Measurements from ENCODE around the gene PTPRG. TPM values are rescaled to one million over a fixed set of nuclear protein-coding genes. Genes with fewer than 3 reads are reported as not detected.

Gene PTPRG
- total RNA-seq, 2 experiments from 2014 or later = 0.03 to 0.05 TPM

- ATAC-seq (ENCODE audit: poor library complexity) (no peak), DNase-seq (no peak)
- Histone ChIP-seq H3K27ac (ENCODE audit: low read depth in 1 of 2, low read length in 2 of 2) (no peak overlapping the region), H3K4me1 (ENCODE audit: insufficient read depth, low read length) (no peaks in the 10 kb centered on the region), H3K9me3 (ENCODE audit: control insufficient read depth in 1 of 2, insufficient read depth in 1 of 2, low read length in 2 of 2) (peaks cover 0 to 6% of the 10 kb centered on the region in 2 experiments), H3K36me3 (ENCODE audit: insufficient read depth, low read length) (no peaks in the 10 kb centered on the region), H3K4me3 (ENCODE audit: low read length) (no peak overlapping the region), H3K27me3 (ENCODE audit: control insufficient read depth in 1 of 2, insufficient read depth in 2 of 2, low read length in 2 of 2) (no peaks in the 10 kb centered on the region)
- ChIA-PET CTCF (interaction anchor here (0.6 kb wide), 1 partner anchor 21 kb away, joined by 3 read pairs; no protein-coding TSS in a partner anchor), POLR2A (no interaction called here)
- Mint-ChIP-seq H3K27me3 (peaks cover 4% of the 10 kb centered on the region), H3K4me1 (ENCODE audit: low read depth) (no peaks in the 10 kb centered on the region), H3K36me3 (ENCODE audit: low read depth) (no peaks in the 10 kb centered on the region), H3K27ac (no peak overlapping the region), H3K9me3 (peaks cover 3% of the 10 kb centered on the region), H3K4me3 (no peak overlapping the region)
- intact Hi-C loops (cut with DNase I, micrococcal nuclease) = no loop called here
- TF ChIP-seq CTCF (IDR thresholded peaks at IDR 0.05) = no peak
Measured at GRCh38 chr3:62113092-62113491, 551.7 kb downstream of the PTPRG start.

- no peak for TF ChIP-seq CTCF (IDR thresholded peaks at IDR 0.05)
- ChIA-PET POLR2A (no interaction called here), CTCF (no interaction called here)
- ATAC-seq (ENCODE audit: poor library complexity) (no peak), DNase-seq (no peak)
- Histone ChIP-seq H3K4me3 (ENCODE audit: low read length) (no peak overlapping the region), H3K27ac (ENCODE audit: low read depth in 1 of 2, low read length in 2 of 2) (no peak overlapping the region), H3K36me3 (ENCODE audit: insufficient read depth, low read length) (no peaks in the 10 kb centered on the region), H3K9me3 (ENCODE audit: control insufficient read depth in 1 of 2, insufficient read depth in 1 of 2, low read length in 2 of 2) (peaks cover 0 to 3% of the 10 kb centered on the region in 2 experiments), H3K27me3 (ENCODE audit: control insufficient read depth in 1 of 2, insufficient read depth in 2 of 2, low read length in 2 of 2) (no peaks in the 10 kb centered on the region), H3K4me1 (ENCODE audit: insufficient read depth, low read length) (no peaks in the 10 kb centered on the region)
- Mint-ChIP-seq H3K9me3 (no peaks in the 10 kb centered on the region), H3K4me1 (ENCODE audit: low read depth) (no peaks in the 10 kb centered on the region), H3K4me3 (no peak overlapping the region), H3K36me3 (ENCODE audit: low read depth) (no peaks in the 10 kb centered on the region), H3K27ac (no peak overlapping the region), H3K27me3 (no peaks in the 10 kb centered on the region)
- intact Hi-C loops (cut with DNase I, micrococcal nuclease) = no loop called here
Measured at GRCh38 chr3:62114763-62115162, 553.4 kb downstream of the PTPRG start.

- H3K4me1 Mint-ChIP-seq (ENCODE audit: low read depth) = no peaks in the 10 kb centered on the region
Measured at GRCh38 chr3:62117903-62118548, 556.7 kb downstream of the PTPRG start.

More at GRCh38 chr3:62117903-62118548, 556.7 kb downstream of the PTPRG start:
- POLR2A ChIA-PET = no interaction called here
- Histone ChIP-seq H3K4me1 (ENCODE audit: insufficient read depth, low read length) (no peaks in the 10 kb centered on the region), H3K9me3 (ENCODE audit: control insufficient read depth in 1 of 2, insufficient read depth in 1 of 2, low read length in 2 of 2) (peaks cover 0 to 9% of the 10 kb centered on the region in 2 experiments), H3K27ac (ENCODE audit: low read depth in 1 of 2, low read length in 2 of 2) (no peak overlapping the region), H3K4me3 (ENCODE audit: low read length) (no peak overlapping the region), H3K27me3 (ENCODE audit: control insufficient read depth in 1 of 2, insufficient read depth in 2 of 2, low read length in 2 of 2) (no peaks in the 10 kb centered on the region), H3K36me3 (ENCODE audit: insufficient read depth, low read length) (no peaks in the 10 kb centered on the region)
- intact Hi-C loops (cut with DNase I, micrococcal nuclease) = no loop called here
- CTCF ChIA-PET = no interaction called here
- H3K9me3 Mint-ChIP-seq = no peaks in the 10 kb centered on the region
- H3K4me3 Mint-ChIP-seq = no peak overlapping the region
- no peak overlapping the region for H3K27ac Mint-ChIP-seq
- H3K27me3 Mint-ChIP-seq = no peaks in the 10 kb centered on the region
- no peaks in the 10 kb centered on the region for H3K36me3 Mint-ChIP-seq (ENCODE audit: low read depth)
- ATAC-seq (ENCODE audit: poor library complexity) (no peak), DNase-seq (no peak)
- TF ChIP-seq CTCF (IDR thresholded peaks at IDR 0.05) = no peak

Data from CD4-positive, alpha-beta T cell (primary cell).